Mammary epithelial cell (primary cell): Measurements from ENCODE around the gene SPRYD3.

Source experiments
- CTCF ChIP-seq, 2 donors: IDR thresholded peaks in 1 of 2; conservative IDR thresholded peaks in 1 of 2; 2 replicates each; pipeline ENCODE4 v1.5.1; 2011 to 2012; ENCODE audit warnings: inconsistent platforms in 2 of 2, low read length in 2 of 2, mild to moderate bottlenecking in 2 of 2, control low read depth in 1 of 2, low read depth in 1 of 2; ENCODE audit not compliant: insufficient read depth in 1 of 2; ENCODE audit errors: extremely low read depth in 1 of 2
- EZH2 ChIP-seq: IDR thresholded peaks from 2 replicates; pipeline ENCODE4 v1.6.1; 2012; ENCODE audit warnings: low read length, inconsistent platforms, borderline replicate concordance

- TF ChIP-seq CTCF (conservative IDR thresholded peaks at IDR 0.05 in 1 of 2, IDR thresholded peaks at IDR 0.05 in 1 of 2; ENCODE audit: extremely low read depth in 1 of 2, insufficient read depth in 1 of 2, low read depth in 1 of 2, low read length in 2 of 2) (no peak), EZH2 (no peak)
Observed at GRCh38 chr12:53062011-53062961, 16.9 kb downstream of the SPRYD3 start.
